OCI-LY7 (cell line): Measurements from ENCODE around the gene CBFA2T3. TPM values are rescaled to one million over a fixed set of nuclear protein-coding genes. Genes with fewer than 3 reads are reported as not detected.

Source experiments
- BruUV-seq: library from RNA; stranded (reverse); fragments of 400-500 nt; replicated peaks from 2 replicates; lab custom pipeline; 2021; lab: Mats Ljungman, UMichigan
- CTCF ChIA-PET: fragments of 300-600 bp; sonication (Branson Sonifier 250); formaldehyde crosslinking; loops from one replicate; lab custom pipeline; 2022; ENCODE audit warnings: antibody characterized with exemption; ENCODE audit not compliant: unreplicated experiment; lab: Charles Lee
- POLR2A ChIA-PET: fragments of 300-600 bp; sonication (Branson Sonifier 250); formaldehyde crosslinking; loops from one replicate; lab custom pipeline; 2022; ENCODE audit warnings: antibody characterized with exemption; lab: Charles Lee
- DNase-seq: peaks from one replicate; pipeline ENCODE4 v3.0.0-alpha.2; 2015; ENCODE audit warnings: low spot score
- H2AFZ ChIP-seq: fragments of 200-600 bp; sonication (generic), shearing (Covaris generic); 2 replicates; pipeline ENCODE4 v1.6.1; 2014; ENCODE audit warnings: mild to moderate bottlenecking, antibody characterized with exemption, low read length, moderate library complexity
- H3K27ac ChIP-seq: fragments of 200-600 bp; sonication (generic); 2 replicates; pipeline ENCODE4 v1.5.1; 2014; ENCODE audit warnings: mixed run types, low read depth, mild to moderate bottlenecking, moderate library complexity, low read length, inconsistent platforms; ENCODE audit not compliant: poor library complexity, severe bottlenecking
- H3K36me3 ChIP-seq: fragments of 200-600 bp; sonication (generic); 2 replicates; pipeline ENCODE4 v1.6.1; 2014; ENCODE audit warnings: mild to moderate bottlenecking, antibody characterized with exemption, low read length, moderate library complexity, mixed read lengths; ENCODE audit not compliant: insufficient read depth
- H3K4me1 ChIP-seq: fragments of 200-600 bp; sonication (generic); 2 replicates; pipeline ENCODE4 v1.5.1; 2014; ENCODE audit warnings: mild to moderate bottlenecking, low read length; ENCODE audit not compliant: insufficient read depth, poor library complexity, severe bottlenecking
- H3K4me2 ChIP-seq: fragments of 200-600 bp; sonication (generic); 2 replicates; pipeline ENCODE4 v1.6.1; 2014; ENCODE audit warnings: mild to moderate bottlenecking, low read length
- H3K4me3 ChIP-seq: fragments of 200-600 bp; sonication (generic); 2 replicates; pipeline ENCODE4 v1.5.1; 2014; ENCODE audit warnings: mild to moderate bottlenecking, low read depth, low read length; ENCODE audit not compliant: poor library complexity, severe bottlenecking
- H3K79me2 ChIP-seq: fragments of 200-600 bp; sonication (generic); 2 replicates; pipeline ENCODE4 v1.6.1; 2016; ENCODE audit warnings: low read depth, mild to moderate bottlenecking, low read length, moderate library complexity, mixed read lengths; ENCODE audit not compliant: insufficient read depth
- H3K9me2 ChIP-seq: fragments of 200-600 bp; sonication (generic); 2 replicates; pipeline ENCODE4 v1.6.1; 2016; ENCODE audit warnings: mild to moderate bottlenecking, low read length, mixed read lengths; ENCODE audit not compliant: insufficient read depth
- H3K9me3 ChIP-seq: fragments of 200-600 bp; sonication (generic); 2 replicates; pipeline ENCODE4 v1.6.1; 2014; ENCODE audit warnings: mild to moderate bottlenecking, mixed run types, low read length, mixed read lengths
- H4K20me1 ChIP-seq: fragments of 200-600 bp; sonication (generic); 2 replicates; pipeline ENCODE4 v1.6.1; 2014; ENCODE audit warnings: mild to moderate bottlenecking, antibody characterized with exemption, low read length, moderate library complexity, mixed read lengths; ENCODE audit not compliant: insufficient read depth
- EZH2phosphoT487 ChIP-seq: fragments of 200-600 bp; sonication (generic); IDR thresholded peaks from 2 replicates; pipeline ENCODE4 v1.6.1; 2018; ENCODE audit warnings: low read depth, borderline replicate concordance, mild to moderate bottlenecking, mixed run types, antibody characterized with exemption, low read length, moderate library complexity, mixed read lengths
- intact Hi-C: fragments of 100-400 bp; cut with micrococcal nuclease; formaldehyde crosslinking; loops from one replicate; pipeline ENCODE4 v1.10.0; 2022; ENCODE audit not compliant: unreplicated experiment
- total RNA-seq, 2 experiments: library from RNA; depleted of rRNA in 1 of 2; stranded (reverse); fragments of >200 nt in 1 of 2; shearing (Covaris generic) in 1 of 2; gene quantifications; 2 replicates each; pipeline ENCODE4 v1.2.3, GENCODE V29; 2014 to 2022
- TF ChIP-seq, protein P1 (sequence below): fragments of 200-600 bp; sonication (generic); conservative IDR thresholded peaks from 2 replicates; pipeline ENCODE4 v1.5.1; 2014; ENCODE audit warnings: mild to moderate bottlenecking, antibody characterized with exemption, low read length, moderate library complexity, mixed read lengths

The CBFA2T3 gene
- total RNA-seq, 2 experiments from 2014 or later: 1.1 to 48.0 TPM

DNA sequence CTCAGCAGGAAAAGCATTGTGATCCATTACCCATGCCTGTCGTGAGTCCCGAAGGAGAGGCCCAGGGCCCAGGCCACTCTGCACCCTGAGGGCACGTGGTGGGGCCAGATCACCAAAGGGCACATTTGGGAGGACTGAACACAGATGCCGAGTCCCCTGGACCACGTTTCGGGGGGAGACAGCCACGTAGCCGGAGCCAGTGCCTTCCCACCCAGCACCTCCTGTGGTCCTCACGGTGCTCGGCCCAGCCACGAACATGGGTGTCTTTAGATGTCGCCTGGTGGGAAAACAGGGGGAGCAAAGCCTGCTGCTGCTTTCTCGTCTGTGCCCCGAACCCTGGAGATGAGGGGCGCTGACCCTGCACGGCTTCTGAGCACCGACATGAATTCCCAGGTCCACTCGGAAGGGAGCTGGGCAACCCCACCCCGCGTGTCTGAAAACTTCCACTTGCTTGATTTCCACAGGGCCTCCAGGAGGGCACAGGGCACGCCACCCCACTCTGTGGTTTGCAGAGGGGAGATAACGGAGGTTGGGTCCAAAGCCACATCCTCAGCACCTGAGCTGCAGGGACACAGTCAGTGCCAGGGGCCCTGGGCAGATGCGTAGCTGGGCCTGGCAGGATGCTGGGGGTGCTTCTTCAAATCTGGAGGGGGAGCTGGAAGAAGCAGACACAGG, 14.4 kb downstream of the CBFA2T3 start:
- intact Hi-C loops: loop anchor here (10.0 kb wide), 1 partner anchor 478 kb away; no protein-coding TSS in a partner anchor
- no peaks in the 10 kb centered on the region for H3K9me3 ChIP-seq
- BruUV-seq: no TSS peak

DNA sequence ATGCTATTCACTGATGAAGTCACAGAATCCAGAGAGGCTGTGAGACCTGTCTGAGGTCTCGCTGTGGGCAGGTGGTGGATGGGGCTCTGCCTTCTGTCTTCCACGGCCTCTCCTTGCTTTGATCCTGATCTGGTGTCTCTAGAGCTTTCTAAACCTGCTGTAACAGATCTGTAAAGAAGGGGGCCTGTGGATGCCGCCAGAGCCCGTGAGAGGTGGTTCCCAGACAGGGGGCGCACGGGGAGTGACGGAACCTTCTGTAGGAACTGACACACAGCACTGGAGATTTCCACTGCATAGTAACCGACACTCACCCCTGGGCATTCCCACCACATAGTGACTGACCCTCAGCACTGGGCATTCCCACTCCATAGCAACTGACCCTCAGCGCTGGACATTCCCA, 16.0 kb downstream of the CBFA2T3 start:
- peaks cover 10% of the 10 kb centered on the region for H3K4me1 ChIP-seq
- POLR2A ChIA-PET: no interaction called here
- CTCF ChIA-PET: no interaction called here
- no peak overlapping the region for H3K4me2 ChIP-seq
- no peak overlapping the region for H3K27ac ChIP-seq
- BruUV-seq: no TSS peak
- TF ChIP-seq, protein P1, sequence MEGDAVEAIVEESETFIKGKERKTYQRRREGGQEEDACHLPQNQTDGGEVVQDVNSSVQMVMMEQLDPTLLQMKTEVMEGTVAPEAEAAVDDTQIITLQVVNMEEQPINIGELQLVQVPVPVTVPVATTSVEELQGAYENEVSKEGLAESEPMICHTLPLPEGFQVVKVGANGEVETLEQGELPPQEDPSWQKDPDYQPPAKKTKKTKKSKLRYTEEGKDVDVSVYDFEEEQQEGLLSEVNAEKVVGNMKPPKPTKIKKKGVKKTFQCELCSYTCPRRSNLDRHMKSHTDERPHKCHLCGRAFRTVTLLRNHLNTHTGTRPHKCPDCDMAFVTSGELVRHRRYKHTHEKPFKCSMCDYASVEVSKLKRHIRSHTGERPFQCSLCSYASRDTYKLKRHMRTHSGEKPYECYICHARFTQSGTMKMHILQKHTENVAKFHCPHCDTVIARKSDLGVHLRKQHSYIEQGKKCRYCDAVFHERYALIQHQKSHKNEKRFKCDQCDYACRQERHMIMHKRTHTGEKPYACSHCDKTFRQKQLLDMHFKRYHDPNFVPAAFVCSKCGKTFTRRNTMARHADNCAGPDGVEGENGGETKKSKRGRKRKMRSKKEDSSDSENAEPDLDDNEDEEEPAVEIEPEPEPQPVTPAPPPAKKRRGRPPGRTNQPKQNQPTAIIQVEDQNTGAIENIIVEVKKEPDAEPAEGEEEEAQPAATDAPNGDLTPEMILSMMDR: no peak
- no peak for TF ChIP-seq EZH2phosphoT487
- H2AFZ ChIP-seq: no peak overlapping the region
- no peaks in the 10 kb centered on the region for H3K9me2 ChIP-seq
- intact Hi-C loops: loop anchor here (10.0 kb wide), 1 partner anchor 476 kb away; no protein-coding TSS in a partner anchor
- H3K36me3 ChIP-seq: no peaks in the 10 kb centered on the region
- no peak for DNase-seq
- H4K20me1 ChIP-seq: no peaks in the 10 kb centered on the region
- H3K9me3 ChIP-seq: no peaks in the 10 kb centered on the region
- no peaks in the 10 kb centered on the region for H3K79me2 ChIP-seq
- no peak overlapping the region for H3K4me3 ChIP-seq

More for the DNA sequence above, 14.4 kb downstream of the CBFA2T3 start:
- no peak for DNase-seq
- POLR2A ChIA-PET: interaction anchor here (0.8 kb wide), 1 partner anchor 28 kb away, joined by 5 read pairs; no protein-coding TSS in a partner anchor
- Histone ChIP-seq H2AFZ (no peak overlapping the region), H3K9me2 (no peaks in the 10 kb centered on the region), H3K4me3 (no peak overlapping the region), H3K27ac (no peak overlapping the region), H4K20me1 (no peaks in the 10 kb centered on the region), H3K79me2 (no peaks in the 10 kb centered on the region), H3K4me2 (no peak overlapping the region), H3K36me3 (no peaks in the 10 kb centered on the region), H3K4me1 (peaks cover 26% of the 10 kb centered on the region)
- CTCF ChIA-PET: no interaction called here
- TF ChIP-seq, protein P1: no peak
- no peak for TF ChIP-seq EZH2phosphoT487

DNA sequence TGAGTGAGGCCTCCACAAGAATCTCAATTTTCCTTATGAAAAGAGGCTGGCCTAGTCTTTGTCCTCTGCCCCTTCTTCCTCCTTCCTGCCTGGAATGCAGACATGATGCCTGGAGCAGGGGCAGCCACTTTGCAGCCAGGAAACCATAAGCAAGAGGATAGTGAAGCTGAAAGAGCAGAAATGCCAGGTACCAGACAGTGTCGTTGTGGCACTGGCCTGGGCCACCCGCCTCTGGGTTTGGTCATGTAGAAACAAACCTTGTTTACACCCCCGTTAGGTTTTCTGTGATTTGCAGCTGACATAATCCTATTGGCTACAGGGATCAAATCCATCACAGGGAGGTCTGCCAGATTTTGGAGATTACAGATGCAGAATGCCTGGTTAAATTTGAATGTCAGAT, 16.5 kb downstream of the CBFA2T3 start:
- Histone ChIP-seq H3K4me2 (no peak overlapping the region), H3K9me2 (no peaks in the 10 kb centered on the region), H3K4me1 (peaks cover 5% of the 10 kb centered on the region), H4K20me1 (no peaks in the 10 kb centered on the region), H3K79me2 (no peaks in the 10 kb centered on the region), H3K27ac (no peak overlapping the region), H3K36me3 (no peaks in the 10 kb centered on the region), H3K4me3 (no peak overlapping the region), H3K9me3 (no peaks in the 10 kb centered on the region), H2AFZ (no peak overlapping the region)
- TF ChIP-seq, protein P1: no peak
- TF ChIP-seq EZH2phosphoT487: no peak
- intact Hi-C loops: loop anchor here (10.0 kb wide), 1 partner anchor 476 kb away; no protein-coding TSS in a partner anchor
- POLR2A ChIA-PET: no interaction called here
- CTCF ChIA-PET: no interaction called here
- DNase-seq: no peak
- no TSS peak for BruUV-seq
